GM23338 (cell line): ENCODE data around the gene DIP2C.

Experiments
- CREB1 ChIP-seq: fragments of 250-450 bp; sonication (Bioruptor Pico); IDR thresholded peaks from 2 replicates; pipeline ENCODE4 v1.5.0; 2020; ENCODE audit warnings: low read depth, mild to moderate bottlenecking, moderate library complexity
- CTCF ChIP-seq, 2 experiments: fragments of 200-600 bp in 1 of 2; sonication (generic) in 1 of 2; conservative IDR thresholded peaks; 2 replicates each; pipeline versions ENCODE4 v1.5.1 to v1.6.1; 2016 to 2017; ENCODE audit warnings: antibody characterized with exemption in 2 of 2, low read depth in 2 of 2, mild to moderate bottlenecking in 2 of 2, moderate library complexity in 1 of 2
- ETS1 ChIP-seq: IDR thresholded peaks from 2 replicates; pipeline ENCODE4 v1.6.1; 2016; ENCODE audit warnings: antibody characterized with exemption
- EZH2 ChIP-seq: fragments of 200-600 bp; sonication (generic); IDR thresholded peaks from one replicate; pipeline ENCODE4 v1.8.0; 2017; ENCODE audit warnings: antibody characterized with exemption, mild to moderate bottlenecking, low read depth; ENCODE audit not compliant: unreplicated experiment
- EZH2phosphoT487 ChIP-seq: fragments of 200-600 bp; sonication (generic); IDR thresholded peaks from one replicate; pipeline ENCODE4 v1.8.1; 2018; ENCODE audit warnings: antibody characterized with exemption; ENCODE audit not compliant: unreplicated experiment
- JUNB ChIP-seq: IDR thresholded peaks from one replicate; pipeline ENCODE4 v1.6.1; 2016; ENCODE audit warnings: antibody characterized with exemption; ENCODE audit not compliant: unreplicated experiment
- POLR2AphosphoS5 ChIP-seq: IDR thresholded peaks from 2 replicates; pipeline ENCODE4 v1.6.1; 2016; ENCODE audit warnings: antibody characterized with exemption, low read depth
- REST ChIP-seq: IDR thresholded peaks from one replicate; pipeline ENCODE4 v1.6.1; 2018; ENCODE audit warnings: antibody characterized with exemption; ENCODE audit not compliant: unreplicated experiment
- STAT1 ChIP-seq: IDR thresholded peaks from one replicate; pipeline ENCODE4 v1.6.1; 2016; ENCODE audit warnings: antibody characterized with exemption; ENCODE audit not compliant: unreplicated experiment
- ZNF114 ChIP-seq: fragments of 250-450 bp; sonication (Bioruptor Pico); IDR thresholded peaks from 2 replicates; pipeline ENCODE4 v1.5.0; 2020; ENCODE audit warnings: mild to moderate bottlenecking, moderate library complexity
- ZNF331 ChIP-seq: fragments of 250-450 bp; sonication (Bioruptor Pico); IDR thresholded peaks from 2 replicates; pipeline ENCODE4 v1.5.0; 2020; ENCODE audit warnings: low read depth, mild to moderate bottlenecking, moderate library complexity

DNA sequence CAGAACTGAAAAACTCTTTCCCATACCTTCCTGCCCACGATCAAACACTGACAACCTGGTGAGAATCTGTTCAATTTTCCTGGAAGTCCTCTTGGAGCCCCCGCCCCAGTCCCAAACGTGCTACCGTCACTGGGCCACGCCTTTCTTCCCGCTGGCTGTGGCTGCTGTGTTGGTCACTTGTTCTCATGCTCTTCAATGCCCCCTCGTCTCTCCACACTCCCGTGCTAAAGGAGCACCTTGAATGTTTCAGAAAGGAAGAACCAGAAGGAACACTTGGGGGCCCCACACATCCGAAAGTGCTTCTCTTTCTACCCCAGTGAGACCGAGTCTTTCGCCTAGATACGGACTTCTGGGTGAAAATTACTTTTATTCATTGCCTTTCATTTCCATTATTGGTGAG lies 215.1 kb downstream of the DIP2C start:
- no peak for TF ChIP-seq CTCF (conservative IDR thresholded peaks at IDR 0.05; ENCODE audit: low read depth in 2 of 2)
- TF ChIP-seq EZH2 = no peak
- TF ChIP-seq POLR2AphosphoS5 = no peak
- no peak for TF ChIP-seq EZH2phosphoT487
- no peak for TF ChIP-seq REST
- TF ChIP-seq ETS1 = no peak
- TF ChIP-seq CREB1 (CRISPR knock-in tag) = no peak
- TF ChIP-seq STAT1 = no peak
- TF ChIP-seq JUNB = no peak
- no peak for TF ChIP-seq ZNF114 (CRISPR knock-in tag)
- TF ChIP-seq ZNF331 (CRISPR knock-in tag) = no peak
